Activated CD4-positive, alpha-beta T cell treated with anti-CD3 and anti-CD28 coated beads, Interleukin-2, amount 10 ng/mL, durations not matched to agents 7 days and 5 days (primary cell): Measurements from ENCODE around the gene C22orf23. TPM values are rescaled to one million over a fixed set of nuclear protein-coding genes. Genes with fewer than 3 reads are reported as not detected.

Experiments used
- CTCF ChIA-PET: fragments of 350-600 bp; sonication (Branson Sonifier 250); formaldehyde crosslinking; loops from one replicate; lab custom pipeline; 2021; ENCODE audit warnings: antibody characterized with exemption; lab: Charles Lee
- POLR2A ChIA-PET: fragments of 350-600 bp; sonication (Branson Sonifier 250); formaldehyde crosslinking; loops from one replicate; lab custom pipeline; 2021; ENCODE audit warnings: antibody characterized with exemption; lab: Charles Lee
- DNase-seq: peaks from one replicate; pipeline ENCODE4 v3.0.0-alpha.2; 2020
- H3K27ac Mint-ChIP-seq: one replicate; pipeline ENCODE4 v1.8.0; 2021; ENCODE audit warnings: mild to moderate bottlenecking, moderate library complexity, mixed read lengths
- H3K27me3 Mint-ChIP-seq: one replicate; pipeline ENCODE4 v1.8.0; 2021; ENCODE audit warnings: mixed read lengths
- H3K36me3 Mint-ChIP-seq: one replicate; pipeline ENCODE4 v1.8.0; 2021; ENCODE audit warnings: low read depth, mixed read lengths
- H3K4me1 Mint-ChIP-seq: one replicate; pipeline ENCODE4 v1.8.0; 2021; ENCODE audit warnings: mixed read lengths
- H3K4me3 Mint-ChIP-seq: one replicate; pipeline ENCODE4 v1.8.0; 2021; ENCODE audit warnings: mild to moderate bottlenecking, moderate library complexity, mixed read lengths
- H3K9me3 Mint-ChIP-seq: one replicate; pipeline ENCODE4 v1.8.0; 2021; ENCODE audit warnings: mixed read lengths
- microRNA-seq: library from miRNA; unstranded; fragments of <30 nt; microRNA quantifications from one replicate; pipeline ENCODE4 v1.2.0, GENCODE V29; 2021; ENCODE audit warnings: borderline microRNAs expressed, borderline replicate concordance
- total RNA-seq, 2 experiments: library from RNA; stranded (reverse); gene quantifications; one replicate each; pipeline ENCODE4 v1.2.3, GENCODE V29; 2021

Gene C22orf23
- total RNA-seq, 2 experiments from 2014 or later: 0.23 TPM; not detected in 1

GRCh38 chr22:37894939-37895670 lies 58.3 kb downstream of the C22orf23 start:
- Mint-ChIP-seq H3K27me3 (no peaks in the 10 kb centered on the region), H3K4me1 (peaks cover 40% of the 10 kb centered on the region), H3K27ac (peak overlapping the region; percentile 97), H3K4me3 (no peak overlapping the region), H3K36me3 (peaks cover 9% of the 10 kb centered on the region), H3K9me3 (no peaks in the 10 kb centered on the region)
- ChIA-PET CTCF (interaction anchor here (1.1 kb wide), 1 partner anchor 8 kb away, joined by 4 read pairs; no protein-coding TSS in a partner anchor), POLR2A (interaction anchor here (0.6 kb wide), 1 partner anchor 30 kb away, joined by 10 read pairs; no protein-coding TSS in a partner anchor)
- DNase-seq: no peak

GRCh38 chr22:37893583-37893983 lies 59.8 kb downstream of the C22orf23 start:
- Mint-ChIP-seq H3K4me3 (no peak overlapping the region), H3K27ac (peak overlapping the region; percentile 87), H3K9me3 (no peaks in the 10 kb centered on the region), H3K27me3 (no peaks in the 10 kb centered on the region), H3K36me3 (peaks cover 17% of the 10 kb centered on the region), H3K4me1 (peaks cover 38% of the 10 kb centered on the region)
- ChIA-PET CTCF (interaction anchor here (0.5 to 1.6 kb wide), 4 partner anchors 10 to 210 kb away, joined by 3 to 4 read pairs (median 4); no protein-coding TSS in a partner anchor), POLR2A (interaction anchor here (0.6 kb wide), 1 partner anchor 10 kb away, joined by 3 read pairs; no protein-coding TSS in a partner anchor)
- no peak for DNase-seq

Small RNA genes within 50 kb of the gene (microRNA-seq; reads per million reads assigned to microRNA genes)
- gene MIR4534 (not detected), gene MIR6820 (1.3 reads per million)

Other genes with a start within 250 kb of the C22orf23 start
- gene GCAT, start 145.7 kb downstream of the C22orf23 start, total RNA-seq: 10 to 100 TPM; 10.4 to 12.0 TPM
- not detected for gene GALR3, start 130.2 kb downstream of the C22orf23 start, total RNA-seq
- gene ANKRD54, start 109.3 kb downstream of the C22orf23 start, total RNA-seq: 10 to 100 TPM; 26.7 to 27.4 TPM
- gene EIF3L, start 104.2 kb downstream of the C22orf23 start, total RNA-seq: 100 to 1,000 TPM; 444 to 449 TPM
- 10 to 100 TPM; 27.6 to 30.7 TPM for gene MICALL1, start 47.3 kb downstream of the C22orf23 start, total RNA-seq
- 10 to 100 TPM; 58.5 to 66.3 TPM for gene POLR2F, start 98 bp upstream of the C22orf23 start, total RNA-seq
- gene SOX10, start 31.0 kb upstream of the C22orf23 start, total RNA-seq: not detected
- 10 to 100 TPM; 15.2 to 15.4 TPM for gene PICK1, start 103.8 kb upstream of the C22orf23 start, total RNA-seq
- not detected for gene SLC16A8, start 130.6 kb upstream of the C22orf23 start, total RNA-seq
- gene BAIAP2L2, start 157.1 kb upstream of the C22orf23 start, total RNA-seq: under 1 TPM; 0.50 to 0.55 TPM
- gene PLA2G6, start 228.2 kb upstream of the C22orf23 start, total RNA-seq: 10 to 100 TPM; 65.0 to 72.0 TPM
- 1 to 10 TPM; 4.7 to 5.0 TPM for gene MAFF, start 248.4 kb upstream of the C22orf23 start, total RNA-seq